ENCODE measurements around the gene MACROD1.

The MACROD1 gene

GRCh38 chr11:64089915-64090805 is 75.8 kb downstream of the MACROD1 start:
- H2BK120ac ChIP-seq (ENCODE audit: insufficient read depth, low read length, poor library complexity) = no peak overlapping the region
- H2BK5ac ChIP-seq (ENCODE audit: low read depth, low read length, poor library complexity) = no peak overlapping the region
- H3K36me3 ChIP-seq (ENCODE audit: control insufficient read depth in 1 of 2, insufficient read depth in 2 of 2, low read length in 2 of 2) = no peaks in the 10 kb centered on the region
- no peaks in the 10 kb centered on the region for H3K9me3 ChIP-seq (ENCODE audit: insufficient read depth, low read depth, low read length)
- H3K27ac ChIP-seq (ENCODE audit: low read depth, low read length) = no peak overlapping the region
- H4K8ac ChIP-seq (ENCODE audit: low read depth, low read length) = no peak overlapping the region
- no peak overlapping the region for H2AK5ac ChIP-seq (ENCODE audit: low read length)
- peaks cover 0 to 3% of the 10 kb centered on the region in 2 experiments for H3K4me1 ChIP-seq (ENCODE audit: control insufficient read depth in 1 of 2, insufficient read depth in 2 of 2, low read length in 2 of 2)
- no peaks in the 10 kb centered on the region for H3K79me1 ChIP-seq (ENCODE audit: low read length)
- H3K4me2 ChIP-seq (ENCODE audit: low read length) = no peak overlapping the region
- H4K91ac ChIP-seq (ENCODE audit: low read depth, low read length) = no peak overlapping the region
- no CpG with 5 or more reads among the region's 28 CpGs for WGBS (ENCODE audit: extremely low coverage, insufficient coverage, insufficient read length)
- no peak for DNase-seq
- no peak overlapping the region for H2AFZ ChIP-seq (ENCODE audit: insufficient read depth, low read length, poor library complexity)
- no peak overlapping the region for H2BK12ac ChIP-seq (ENCODE audit: low read length)
- no peak overlapping the region for H3K23ac ChIP-seq (ENCODE audit: low read length)
- no peak overlapping the region for H3K4ac ChIP-seq (ENCODE audit: low read depth, low read length)
- H3K79me2 ChIP-seq (ENCODE audit: control insufficient read depth, insufficient read depth, low read length, poor library complexity) = no peaks in the 10 kb centered on the region
- no peak overlapping the region for H4K12ac ChIP-seq (ENCODE audit: low read depth, low read length)
- no peak overlapping the region for H3K18ac ChIP-seq (ENCODE audit: low read length)
- no peak overlapping the region for H3K14ac ChIP-seq (ENCODE audit: low read length)
- H3K9ac ChIP-seq (ENCODE audit: low read length) = no peak overlapping the region
- H3K4me3 ChIP-seq (ENCODE audit: low read depth, low read length) = no peak overlapping the region
- no peaks in the 10 kb centered on the region for H3K27me3 ChIP-seq (ENCODE audit: insufficient read depth, low read length)

- peaks cover 0 to 3% of the 10 kb centered on the region in 2 experiments for H3K4me1 ChIP-seq (ENCODE audit: control insufficient read depth in 1 of 2, insufficient read depth in 2 of 2, low read length in 2 of 2)
- no peak overlapping the region for H2AK5ac ChIP-seq (ENCODE audit: low read length)
- H3K27me3 ChIP-seq (ENCODE audit: insufficient read depth, low read length) = no peaks in the 10 kb centered on the region
- no peaks in the 10 kb centered on the region for H3K36me3 ChIP-seq (ENCODE audit: control insufficient read depth in 1 of 2, insufficient read depth in 2 of 2, low read length in 2 of 2)
- no peak overlapping the region for H3K9ac ChIP-seq (ENCODE audit: low read length)
- no peak overlapping the region for H3K23ac ChIP-seq (ENCODE audit: low read length)
- no peak overlapping the region for H4K12ac ChIP-seq (ENCODE audit: low read depth, low read length)
- H3K18ac ChIP-seq (ENCODE audit: low read length) = no peak overlapping the region
- no peak for DNase-seq
- H4K8ac ChIP-seq (ENCODE audit: low read depth, low read length) = no peak overlapping the region
- H3K27ac ChIP-seq (ENCODE audit: low read depth, low read length) = no peak overlapping the region
- no peak overlapping the region for H3K14ac ChIP-seq (ENCODE audit: low read length)
- no CpG with 5 or more reads among the region's 7 CpGs for WGBS (ENCODE audit: extremely low coverage, insufficient coverage, insufficient read length)
- H3K4ac ChIP-seq (ENCODE audit: low read depth, low read length) = no peak overlapping the region
- H2BK12ac ChIP-seq (ENCODE audit: low read length) = no peak overlapping the region
- no peak overlapping the region for H3K4me2 ChIP-seq (ENCODE audit: low read length)
- H3K79me2 ChIP-seq (ENCODE audit: control insufficient read depth, insufficient read depth, low read length, poor library complexity) = no peaks in the 10 kb centered on the region
- no peaks in the 10 kb centered on the region for H3K79me1 ChIP-seq (ENCODE audit: low read length)
- no peak overlapping the region for H4K91ac ChIP-seq (ENCODE audit: low read depth, low read length)
- no peak overlapping the region for H3K4me3 ChIP-seq (ENCODE audit: low read depth, low read length)
- H2AFZ ChIP-seq (ENCODE audit: insufficient read depth, low read length, poor library complexity) = no peak overlapping the region
- H2BK120ac ChIP-seq (ENCODE audit: insufficient read depth, low read length, poor library complexity) = no peak overlapping the region
- no peak overlapping the region for H2BK5ac ChIP-seq (ENCODE audit: low read depth, low read length, poor library complexity)
- no peaks in the 10 kb centered on the region for H3K9me3 ChIP-seq (ENCODE audit: insufficient read depth, low read depth, low read length)
Observed at GRCh38 chr11:64089493-64089892, 76.4 kb downstream of the MACROD1 start.

DNA sequence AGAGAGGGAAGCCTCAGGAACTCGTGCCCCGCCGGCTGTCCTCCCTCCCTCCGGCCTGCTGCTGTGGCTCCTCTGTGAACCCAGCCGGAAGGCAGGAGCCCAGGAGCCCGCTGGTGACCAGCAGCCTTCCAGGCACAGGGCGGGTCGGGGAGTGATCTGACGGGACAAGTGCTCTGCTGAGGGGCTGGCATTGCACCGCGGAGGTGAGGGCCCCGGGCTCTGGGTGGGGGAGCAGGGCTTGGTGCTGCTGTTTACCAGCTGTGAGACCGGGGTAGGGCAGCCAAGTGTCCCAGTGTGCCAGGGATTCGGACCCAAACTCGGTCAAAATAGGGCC is 76.9 kb downstream of the MACROD1 start:
- H2AFZ ChIP-seq (ENCODE audit: insufficient read depth, low read length, poor library complexity) = no peak overlapping the region
- peaks cover 0 to 3% of the 10 kb centered on the region in 2 experiments for H3K4me1 ChIP-seq (ENCODE audit: control insufficient read depth in 1 of 2, insufficient read depth in 2 of 2, low read length in 2 of 2)
- no peak overlapping the region for H2AK5ac ChIP-seq (ENCODE audit: low read length)
- H3K4me3 ChIP-seq (ENCODE audit: low read depth, low read length) = no peak overlapping the region
- H3K18ac ChIP-seq (ENCODE audit: low read length) = no peak overlapping the region
- H4K12ac ChIP-seq (ENCODE audit: low read depth, low read length) = no peak overlapping the region
- no peak overlapping the region for H4K91ac ChIP-seq (ENCODE audit: low read depth, low read length)
- H3K9ac ChIP-seq (ENCODE audit: low read length) = no peak overlapping the region
- H2BK12ac ChIP-seq (ENCODE audit: low read length) = no peak overlapping the region
- no peak overlapping the region for H3K4me2 ChIP-seq (ENCODE audit: low read length)
- H3K9me3 ChIP-seq (ENCODE audit: insufficient read depth, low read depth, low read length) = no peaks in the 10 kb centered on the region
- H3K23ac ChIP-seq (ENCODE audit: low read length) = no peak overlapping the region
- WGBS (ENCODE audit: extremely low coverage, insufficient coverage, insufficient read length) = no CpG with 5 or more reads among the region's 15 CpGs
- no peak overlapping the region for H2BK5ac ChIP-seq (ENCODE audit: low read depth, low read length, poor library complexity)
- H4K8ac ChIP-seq (ENCODE audit: low read depth, low read length) = no peak overlapping the region
- H3K27ac ChIP-seq (ENCODE audit: low read depth, low read length) = no peak overlapping the region
- no peak overlapping the region for H3K14ac ChIP-seq (ENCODE audit: low read length)
- no peak overlapping the region for H2BK120ac ChIP-seq (ENCODE audit: insufficient read depth, low read length, poor library complexity)
- no peaks in the 10 kb centered on the region for H3K36me3 ChIP-seq (ENCODE audit: control insufficient read depth in 1 of 2, insufficient read depth in 2 of 2, low read length in 2 of 2)
- no peak overlapping the region for H3K4ac ChIP-seq (ENCODE audit: low read depth, low read length)
- no peaks in the 10 kb centered on the region for H3K79me2 ChIP-seq (ENCODE audit: control insufficient read depth, insufficient read depth, low read length, poor library complexity)
- no peaks in the 10 kb centered on the region for H3K79me1 ChIP-seq (ENCODE audit: low read length)
- DNase-seq = no peak
- no peaks in the 10 kb centered on the region for H3K27me3 ChIP-seq (ENCODE audit: insufficient read depth, low read length)

- no peak overlapping the region for H3K4me3 ChIP-seq (ENCODE audit: low read depth, low read length)
- no peak overlapping the region for H2BK12ac ChIP-seq (ENCODE audit: low read length)
- H3K4me2 ChIP-seq (ENCODE audit: low read length) = no peak overlapping the region
- peaks cover 0 to 3% of the 10 kb centered on the region in 2 experiments for H3K4me1 ChIP-seq (ENCODE audit: control insufficient read depth in 1 of 2, insufficient read depth in 2 of 2, low read length in 2 of 2)
- H2AK5ac ChIP-seq (ENCODE audit: low read length) = no peak overlapping the region
- no peaks in the 10 kb centered on the region for H3K27me3 ChIP-seq (ENCODE audit: insufficient read depth, low read length)
- H4K8ac ChIP-seq (ENCODE audit: low read depth, low read length) = no peak overlapping the region
- H2BK5ac ChIP-seq (ENCODE audit: low read depth, low read length, poor library complexity) = no peak overlapping the region
- no peak overlapping the region for H4K12ac ChIP-seq (ENCODE audit: low read depth, low read length)
- H3K36me3 ChIP-seq (ENCODE audit: control insufficient read depth in 1 of 2, insufficient read depth in 2 of 2, low read length in 2 of 2) = no peaks in the 10 kb centered on the region
- no peaks in the 10 kb centered on the region for H3K79me1 ChIP-seq (ENCODE audit: low read length)
- WGBS (ENCODE audit: extremely low coverage, insufficient coverage, insufficient read length) = no CpG with 5 or more reads among the region's 26 CpGs
- no peaks in the 10 kb centered on the region for H3K79me2 ChIP-seq (ENCODE audit: control insufficient read depth, insufficient read depth, low read length, poor library complexity)
- no peak for DNase-seq
- H3K4ac ChIP-seq (ENCODE audit: low read depth, low read length) = no peak overlapping the region
- no peak overlapping the region for H2AFZ ChIP-seq (ENCODE audit: insufficient read depth, low read length, poor library complexity)
- no peak overlapping the region for H4K91ac ChIP-seq (ENCODE audit: low read depth, low read length)
- H3K23ac ChIP-seq (ENCODE audit: low read length) = no peak overlapping the region
- H3K9ac ChIP-seq (ENCODE audit: low read length) = no peak overlapping the region
- H2BK120ac ChIP-seq (ENCODE audit: insufficient read depth, low read length, poor library complexity) = no peak overlapping the region
- no peak overlapping the region for H3K14ac ChIP-seq (ENCODE audit: low read length)
- no peaks in the 10 kb centered on the region for H3K9me3 ChIP-seq (ENCODE audit: insufficient read depth, low read depth, low read length)
- no peak overlapping the region for H3K27ac ChIP-seq (ENCODE audit: low read depth, low read length)
- no peak overlapping the region for H3K18ac ChIP-seq (ENCODE audit: low read length)
Observed at GRCh38 chr11:64088162-64089026, 77.5 kb downstream of the MACROD1 start.

Measured in trophoblast cell (in vitro differentiated cells and primary cell).